ENCODE data around the gene LZTR1.

GRCh38 chr22:21025763-21026755 is 44.0 kb downstream of the LZTR1 start:
- TF ChIP-seq, protein P1, sequence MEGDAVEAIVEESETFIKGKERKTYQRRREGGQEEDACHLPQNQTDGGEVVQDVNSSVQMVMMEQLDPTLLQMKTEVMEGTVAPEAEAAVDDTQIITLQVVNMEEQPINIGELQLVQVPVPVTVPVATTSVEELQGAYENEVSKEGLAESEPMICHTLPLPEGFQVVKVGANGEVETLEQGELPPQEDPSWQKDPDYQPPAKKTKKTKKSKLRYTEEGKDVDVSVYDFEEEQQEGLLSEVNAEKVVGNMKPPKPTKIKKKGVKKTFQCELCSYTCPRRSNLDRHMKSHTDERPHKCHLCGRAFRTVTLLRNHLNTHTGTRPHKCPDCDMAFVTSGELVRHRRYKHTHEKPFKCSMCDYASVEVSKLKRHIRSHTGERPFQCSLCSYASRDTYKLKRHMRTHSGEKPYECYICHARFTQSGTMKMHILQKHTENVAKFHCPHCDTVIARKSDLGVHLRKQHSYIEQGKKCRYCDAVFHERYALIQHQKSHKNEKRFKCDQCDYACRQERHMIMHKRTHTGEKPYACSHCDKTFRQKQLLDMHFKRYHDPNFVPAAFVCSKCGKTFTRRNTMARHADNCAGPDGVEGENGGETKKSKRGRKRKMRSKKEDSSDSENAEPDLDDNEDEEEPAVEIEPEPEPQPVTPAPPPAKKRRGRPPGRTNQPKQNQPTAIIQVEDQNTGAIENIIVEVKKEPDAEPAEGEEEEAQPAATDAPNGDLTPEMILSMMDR (IDR thresholded peaks at IDR 0.05) = no peak
- no peak for TF ChIP-seq TCF7L2 (IDR thresholded peaks at IDR 0.05; ENCODE audit: low read depth, low read length)

Measured in Panc1 (cell line).